Measurements from ENCODE around the gene GCLC. TPM values are rescaled to one million over a fixed set of nuclear protein-coding genes. Genes with fewer than 3 reads are reported as not detected.

GCLC gene
- total and polyA plus RNA-seq, 9 of the 15 experiments (the other 6 are each of a cell fraction or from before 2014, with no cell fraction given) = 3.9 to 20.0 (median 9.4) TPM

GRCh38 chr6:53469163-53469562 lies 75.7 kb downstream of the GCLC start:
- no peaks in the 10 kb centered on the region for H4K20me1 ChIP-seq (replicated peaks; ENCODE audit: control insufficient read depth, insufficient read depth, low read length)
- FAIRE-seq = no peak
- intact Hi-C loops (cut with micrococcal nuclease) = no loop called here
- H3K27ac ChIP-seq (ENCODE audit: extremely low read depth, low read depth, low read length) = no peak overlapping the region
- no peaks in the 10 kb centered on the region for H3K9me3 ChIP-seq (replicated peaks; ENCODE audit: control insufficient read depth, insufficient read depth, low read depth, low read length)
- H3K4me1 ChIP-seq (replicated peaks in 1 of 2; ENCODE audit: control insufficient read depth in 2 of 2, insufficient read depth in 2 of 2, low read length in 2 of 2) = no peaks in the 10 kb centered on the region; a peak in 2 of 5 replicates
- DNase-seq (ENCODE audit: extremely low read depth in 1 of 4, low spot score in 3 of 4) = no peak
- no peak for ATAC-seq
- H2AFZ ChIP-seq (ENCODE audit: low read depth, low read length) = no peak overlapping the region
- no peaks in the 10 kb centered on the region for H3K9me1 ChIP-seq (ENCODE audit: control insufficient read depth, insufficient read depth, low read length)
- 0% methylated on average over 1 of the region's 1 CpG for WGBS (ENCODE audit: insufficient coverage, low coverage, missing lambda C conversion rate)
- no peaks in the 10 kb centered on the region for H3K36me3 ChIP-seq (ENCODE audit: control insufficient read depth, insufficient read depth, low read length)
- peaks cover 0 to 9% of the 10 kb centered on the region in 2 experiments; a peak in 3 of 5 replicates for H3K27me3 ChIP-seq (ENCODE audit: control insufficient read depth in 2 of 2, insufficient read depth in 2 of 2, low read length in 2 of 2)
- no TSS peak for BruUV-seq (replicated peaks)
- ChIA-PET CTCF (ENCODE audit: low intra/inter-chr PET ratio) (no interaction called here), POLR2A (no interaction called here)
- H3K4me3 ChIP-seq = no peak overlapping the region
- no peaks in the 10 kb centered on the region for H3K79me2 ChIP-seq (ENCODE audit: control insufficient read depth, insufficient read depth, low read length)
- no peak overlapping the region for H3K4me2 ChIP-seq (ENCODE audit: insufficient read depth, low read length)
- TF ChIP-seq EZH2 (IDR thresholded peaks at IDR 0.05; ENCODE audit: borderline replicate concordance, low read depth, low read length) (no peak), ZNF561 (CRISPR knock-in tag; conservative IDR thresholded peaks at IDR 0.05) (no peak), ZBTB1 (CRISPR knock-in tag; IDR thresholded peaks at IDR 0.05; ENCODE audit: borderline replicate concordance, low read depth) (no peak), MLX (CRISPR knock-in tag; conservative IDR thresholded peaks at IDR 0.05) (no peak), TBL1XR1 (IDR thresholded peaks at IDR 0.05; ENCODE audit: low read length in 2 of 2) (no peak), HNRNPL (IDR thresholded peaks at IDR 0.05; ENCODE audit: low read depth, low read length) (no peak), ZBTB34 (CRISPR knock-in tag; IDR thresholded peaks at IDR 0.05) (no peak), IFI16 (CRISPR knock-in tag; IDR thresholded peaks at IDR 0.05) (no peak), PHB (CRISPR knock-in tag; IDR thresholded peaks at IDR 0.05) (no peak), ZNF589 (CRISPR knock-in tag; IDR thresholded peaks at IDR 0.05; ENCODE audit: low read depth) (no peak), ZNF12 (CRISPR knock-in tag; IDR thresholded peaks at IDR 0.05) (no peak), ZSCAN32 (CRISPR knock-in tag; IDR thresholded peaks at IDR 0.05) (no peak), CHCHD3 (CRISPR knock-in tag; IDR thresholded peaks at IDR 0.05) (no peak), MECOM (CRISPR knock-in tag; IDR thresholded peaks at IDR 0.05) (no peak), NBN (IDR thresholded peaks at IDR 0.05; ENCODE audit: low read depth) (no peak), POLR2AphosphoS5 (IDR thresholded peaks at IDR 0.05; ENCODE audit: control insufficient read depth, insufficient read depth, low read depth, low read length) (no peak), HDGF (IDR thresholded peaks at IDR 0.05) (no peak), ZNF224 (CRISPR knock-in tag; IDR thresholded peaks at IDR 0.05) (no peak)
- H3K9ac ChIP-seq (ENCODE audit: insufficient read depth in 1 of 2, low read depth in 2 of 2, low read length in 2 of 2) = no peak overlapping the region
- in situ Hi-C loops (cut with MboI) = no loop called here

Measured in K562 (cell line).